ENCODE results near the gene LEAP2.
"Not testable (repeated sequence)": the region's sequence is repeated elsewhere in the genome, so short reads cannot be mapped to it uniquely, and the experiment has no call there.

The LEAP2 gene

DNA sequence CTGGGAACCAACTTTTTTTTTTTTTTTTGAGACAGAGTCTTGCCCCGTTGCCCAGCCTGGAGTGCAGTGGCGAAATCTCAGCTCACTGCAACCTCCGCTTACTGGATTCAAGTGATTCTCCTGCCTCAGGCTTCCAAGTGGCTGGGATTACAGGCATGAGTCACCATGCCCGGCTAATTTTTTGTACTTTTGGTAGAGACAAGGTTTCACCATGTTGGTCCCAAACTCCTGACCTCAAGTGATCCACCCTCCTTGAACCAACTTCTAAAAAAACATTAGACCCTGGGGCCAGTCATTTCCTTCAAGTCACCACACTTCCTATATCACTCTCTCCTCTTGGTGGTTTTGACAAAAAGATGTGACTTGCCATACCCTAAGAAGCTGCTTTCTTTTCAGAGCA lies 32.2 kb upstream of the LEAP2 start:
- DNase-seq: no peak

DNA sequence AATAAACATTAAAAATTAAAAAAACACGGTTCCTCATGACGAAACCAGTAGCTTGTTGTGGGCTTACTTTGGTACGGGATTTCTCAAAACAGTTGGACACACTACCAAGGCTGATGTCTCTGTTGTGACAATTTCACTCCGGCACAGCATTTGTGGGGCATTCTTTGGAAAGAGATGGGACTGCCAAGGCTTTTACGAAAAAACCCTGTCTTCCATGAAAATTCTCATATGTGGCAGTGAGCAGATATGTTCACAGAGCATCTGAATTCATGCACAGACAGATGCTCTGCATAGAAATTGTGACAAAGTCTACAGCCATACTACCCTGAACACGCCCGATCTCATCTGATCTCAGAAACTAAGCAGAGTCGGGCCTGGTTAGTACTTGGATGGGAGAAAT lies 25.2 kb upstream of the LEAP2 start:
- no peak for DNase-seq

DNA sequence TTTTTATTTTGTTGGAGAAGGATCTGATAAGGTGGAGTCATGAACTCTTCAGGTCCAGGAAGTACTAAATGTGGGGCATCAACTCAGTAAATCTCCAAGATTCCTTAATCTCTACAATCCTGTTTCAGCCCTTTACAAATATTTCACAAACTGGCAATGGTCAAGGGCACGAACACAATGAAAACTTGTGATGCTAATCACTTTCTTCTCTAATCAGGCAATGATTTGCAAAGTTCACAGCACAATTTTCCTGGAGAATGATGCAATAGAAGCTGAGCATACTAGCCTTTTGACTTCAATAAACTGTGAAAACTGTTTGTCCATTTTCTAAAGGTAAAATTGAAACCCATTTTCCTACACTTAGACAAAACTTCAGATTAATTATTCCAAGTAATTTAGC lies 24.1 kb upstream of the LEAP2 start:
- DNase-seq: peak; percentile 43

DNA sequence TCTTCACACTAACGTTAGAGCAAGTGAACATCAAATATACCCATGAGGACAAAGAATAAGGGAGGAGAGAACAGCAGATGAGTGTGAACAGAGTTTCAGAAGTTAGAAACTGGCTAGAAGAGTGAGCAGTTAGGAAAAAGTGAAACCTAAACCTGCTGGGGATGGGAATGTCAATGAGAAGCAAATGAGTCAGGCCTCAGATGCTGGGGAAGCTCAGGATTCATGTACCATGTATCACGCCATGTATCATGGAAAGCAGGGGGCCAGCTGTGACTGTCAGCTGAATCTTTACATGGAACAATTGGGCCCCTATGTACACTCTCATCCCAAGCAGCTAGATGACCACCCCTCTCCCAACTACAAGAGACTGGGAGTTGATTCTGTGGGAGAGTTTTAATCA lies 23.4 kb upstream of the LEAP2 start:
- DNase-seq: no peak

DNA sequence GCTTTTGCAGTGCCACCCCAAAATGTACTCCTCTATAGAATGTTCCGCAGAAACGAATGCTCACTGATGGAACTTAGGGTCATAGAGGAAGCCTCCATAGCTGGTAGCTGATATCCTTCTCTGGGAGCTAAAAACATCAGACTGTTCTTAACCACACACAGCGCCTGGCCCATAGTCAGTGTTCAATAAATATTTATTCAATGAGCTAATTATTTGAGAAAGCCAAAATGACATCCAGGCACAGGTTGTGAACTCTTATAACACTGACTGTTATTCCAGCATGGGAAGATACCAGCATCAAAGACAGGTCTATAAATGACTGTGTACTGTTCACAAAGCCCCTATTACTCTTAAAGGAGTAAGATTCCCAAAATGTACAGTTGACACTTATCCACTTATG lies 20.1 kb upstream of the LEAP2 start:
- DNase-seq: no peak

GRCh38 chr5:132853790-132854189 lies 19.7 kb upstream of the LEAP2 start:
- DNase-seq: no peak

- DNase-seq: no peak
Measured at GRCh38 chr5:132854301-132854700, 19.2 kb upstream of the LEAP2 start.

GRCh38 chr5:132854992-132855391 lies 18.5 kb upstream of the LEAP2 start:
- DNase-seq: not testable (repeated sequence)

- no peak for DNase-seq
Measured at GRCh38 chr5:132856011-132856410, 17.5 kb upstream of the LEAP2 start.

DNA sequence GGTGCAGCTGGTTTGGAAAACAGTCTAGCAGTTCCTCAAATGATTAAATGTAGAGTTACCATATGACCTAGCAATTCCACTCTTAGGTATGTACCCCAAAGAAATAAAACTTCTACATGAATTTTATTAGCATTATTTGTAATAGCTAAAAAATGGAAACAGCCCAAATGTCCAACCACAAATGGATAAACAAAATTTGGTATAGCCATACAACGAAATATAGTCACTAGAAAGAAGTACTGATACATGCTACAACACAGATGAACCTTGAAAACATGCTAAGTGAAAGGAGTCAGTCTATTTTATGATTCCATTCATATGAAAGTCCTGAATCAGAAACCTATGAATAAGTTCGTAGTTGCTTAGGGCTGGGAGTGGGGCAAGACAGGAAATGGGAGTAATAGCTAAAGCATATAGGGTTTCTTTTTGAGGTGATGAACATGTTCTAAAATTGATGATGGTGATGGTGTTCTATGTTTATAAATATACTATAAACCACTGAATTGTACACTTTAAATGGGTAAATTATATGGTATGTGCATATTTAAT lies 13.5 kb upstream of the LEAP2 start:
- DNase-seq: no peak

- no peak for DNase-seq
Measured at GRCh38 chr5:132860742-132861141, 12.7 kb upstream of the LEAP2 start.

- DNase-seq: no peak
Measured at GRCh38 chr5:132865668-132866341, 7.7 kb upstream of the LEAP2 start.

DNA sequence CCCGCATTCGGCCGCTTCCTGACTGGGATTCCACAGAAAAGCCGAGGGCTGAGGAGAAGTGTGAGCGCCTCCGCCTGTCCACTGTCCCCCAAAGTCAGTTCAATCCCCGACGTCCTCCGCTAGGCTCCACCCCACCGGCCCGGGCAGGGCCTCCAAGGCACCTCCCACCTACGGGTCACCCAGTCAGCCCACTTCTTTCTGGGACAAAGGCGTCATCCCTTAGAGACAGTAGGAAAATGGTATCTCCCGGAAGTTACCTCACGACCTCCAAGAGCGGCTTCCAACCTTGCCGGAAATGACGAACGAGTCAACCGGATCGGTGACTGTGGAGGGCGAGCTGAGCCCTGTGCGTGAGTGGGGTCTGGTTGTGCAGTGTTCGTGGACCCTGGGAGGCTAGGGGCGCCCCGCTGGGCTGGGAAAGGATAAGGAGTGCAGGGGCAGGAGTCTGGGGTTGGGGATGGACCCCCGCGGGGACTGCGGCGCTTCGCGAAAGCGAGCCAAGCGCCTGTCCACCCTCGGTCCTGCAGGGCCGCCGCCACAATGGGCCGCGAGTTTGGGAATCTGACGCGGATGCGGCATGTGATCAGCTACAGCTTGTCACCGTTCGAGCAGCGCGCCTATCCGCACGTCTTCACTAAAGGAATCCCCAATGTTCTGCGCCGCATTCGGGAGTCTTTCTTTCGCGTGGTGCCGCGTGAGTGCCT lies 7.0 kb upstream of the LEAP2 start, which contains the start of the genes GDF9 and UQCRQ:
Gene GDF9, minus strand, starts transcription at position 128 of the 704 bp plus-strand sequence. CDS start 1,936 bp downstream, outside the sequence.
Gene UQCRQ, plus strand, starts transcription at position 301 of the 704 bp plus-strand sequence. Its CDS starts 240 bp downstream, at position 541.
- DNase-seq: peak; percentile 99

GRCh38 chr5:132867046-132867451 lies 6.4 kb upstream of the LEAP2 start:
- DNase-seq: no peak

DNA sequence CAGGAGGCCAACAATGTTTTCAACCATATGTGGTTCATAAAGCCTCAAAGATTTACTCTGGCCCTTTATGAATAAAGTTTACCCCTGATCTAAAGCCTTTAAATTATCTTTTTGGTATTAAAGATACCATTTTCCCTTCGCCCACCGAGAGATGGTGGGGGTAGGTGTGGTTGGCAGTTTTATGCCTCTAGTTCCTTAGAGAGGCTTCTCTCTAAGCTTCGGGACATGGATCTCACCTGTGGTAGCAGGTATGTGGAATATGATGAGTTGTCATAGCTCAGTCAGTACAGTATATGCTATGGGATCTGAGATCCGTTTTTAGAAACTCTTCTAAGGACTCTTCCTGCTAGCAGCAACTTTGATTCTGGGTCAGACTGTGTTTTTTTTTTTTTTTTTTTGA lies 4.7 kb upstream of the LEAP2 start:
- DNase-seq: no peak

DNA sequence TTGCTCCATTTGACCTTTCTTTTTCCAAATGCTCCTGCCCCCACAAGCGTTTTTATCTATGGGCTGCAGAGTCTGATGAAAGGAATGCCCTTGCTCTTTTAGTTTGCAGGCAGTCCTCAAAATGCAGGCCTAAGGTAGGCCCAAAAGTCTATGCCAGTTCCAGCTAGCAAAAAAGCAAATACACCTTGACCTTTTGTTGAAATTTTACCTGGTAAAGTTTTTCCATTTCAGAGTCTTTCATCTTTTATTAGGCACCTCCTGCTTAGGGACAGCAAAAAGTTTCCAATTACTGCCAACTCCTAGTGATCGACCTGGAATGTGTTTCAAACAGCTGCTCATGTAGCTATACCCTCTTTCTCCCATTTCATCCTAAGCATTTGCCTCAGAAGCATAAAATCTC lies 2.7 kb upstream of the LEAP2 start:
- DNase-seq: no peak

- peak; percentile 18 for DNase-seq
Measured at GRCh38 chr5:132871459-132872284, 1.8 kb upstream of the LEAP2 start.

DNA sequence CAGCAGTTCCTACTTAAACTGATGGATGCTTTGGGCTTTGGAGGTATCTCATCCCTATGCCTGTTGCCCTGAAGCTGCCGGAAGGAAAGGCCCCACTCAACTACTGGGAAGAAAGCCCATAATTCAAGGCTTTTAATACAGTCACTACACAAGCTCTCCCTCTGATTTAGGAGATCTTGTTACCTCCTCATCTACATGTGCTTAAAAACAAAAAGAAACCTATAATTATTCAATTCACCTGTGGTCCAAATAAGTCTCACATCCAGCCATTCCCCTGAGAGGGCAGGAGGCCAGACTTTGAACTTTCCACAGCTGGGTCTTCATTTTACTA lies 715 bp upstream of the LEAP2 start:
- no peak for DNase-seq

DNA sequence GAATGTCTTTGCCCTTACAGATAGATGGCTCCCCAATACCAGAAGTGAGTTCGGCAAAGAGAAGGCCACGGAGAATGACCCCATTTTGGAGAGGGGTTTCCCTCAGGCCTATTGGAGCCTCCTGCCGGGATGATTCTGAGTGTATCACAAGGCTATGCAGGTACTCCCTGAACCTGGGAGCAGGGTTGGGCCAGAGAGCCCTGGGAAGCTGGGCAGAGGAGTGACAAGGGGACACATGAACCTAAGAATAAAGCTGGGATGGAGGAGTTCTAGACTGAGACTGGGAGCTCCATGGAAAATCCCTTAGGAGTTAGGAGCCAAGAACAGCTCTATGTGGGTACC lies 433 bp downstream of the LEAP2 start:
- DNase-seq: no peak

GRCh38 chr5:132876020-132876759 lies 2.7 kb downstream of the LEAP2 start:
- no peak for DNase-seq

- DNase-seq: no peak
Measured at GRCh38 chr5:132877466-132877865, 4.0 kb downstream of the LEAP2 start.

DNA sequence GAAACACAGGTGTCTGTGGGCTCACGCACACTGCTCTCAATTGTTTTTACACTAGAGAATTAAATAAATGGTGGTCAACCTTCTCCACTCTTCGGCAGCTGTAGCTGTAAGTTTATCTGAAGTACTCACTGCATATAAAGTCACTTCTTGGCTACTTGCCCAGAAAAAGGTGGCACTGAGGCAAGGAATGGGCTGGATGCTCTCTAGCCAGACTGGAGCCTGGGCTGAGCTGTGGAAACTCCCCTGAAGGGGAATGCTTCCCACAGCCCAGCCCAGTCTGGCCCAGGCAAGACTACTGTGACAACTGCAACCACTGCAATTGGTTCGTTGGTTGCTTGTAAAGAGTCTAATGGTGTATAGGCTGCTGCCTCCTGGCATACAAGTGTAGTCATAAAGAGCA lies 4.5 kb downstream of the LEAP2 start:
- no peak for DNase-seq
